ENCODE measurements around the gene NTPCR.
A peak's percentile ranks its signal among the peaks of the same experiment; 100 is the strongest.

The NTPCR gene

GRCh38 chr1:232950197-232951176 lies at the start of gene NTPCR:
NTPCR (plus strand) TSS chr1:232950611; CDS start chr1:232950711, 100 bp downstream.
- POLR2A ChIA-PET: interaction anchor here (0.7 to 2.0 kb wide), 8 partner anchors 22 to 321 kb away, joined by 3 to 9 read pairs (median 4); partner anchors contain the start of gene SIPA1L2
- CTCF ChIA-PET: interaction anchor here (0.8 to 1.6 kb wide), 4 partner anchors 74 to 320 kb away, joined by 3 to 7 read pairs (median 4); no protein-coding TSS in a partner anchor
- Histone ChIP-seq H3K9me3 (ENCODE audit: control insufficient read depth, insufficient read depth, low read depth, low read length) (no peaks in the 10 kb centered on the region), H3K4me1 (ENCODE audit: control insufficient read depth, insufficient read depth, low read length) (peaks cover 17% of the 10 kb centered on the region), H3K4me3 (ENCODE audit: low read depth, low read length) (peak within 1 kb of the TSS; percentile 91), H3K36me3 (ENCODE audit: control insufficient read depth in 2 of 2, insufficient read depth in 1 of 2, low read length in 2 of 2) (peaks cover 0 to 3% of the 10 kb centered on the region in 2 experiments; a peak in 2 of 3 replicates), H3K27ac (ENCODE audit: extremely low read depth, low read depth, low read length) (peak within 1 kb of the TSS; percentile 78)
- TF ChIP-seq PATZ1 (tag by site-specific recombination; IDR thresholded peaks at IDR 0.05) (peak; percentile 85), ZFP69B (tag by site-specific recombination; IDR thresholded peaks at IDR 0.05) (no peak), ZNF354C (tag by site-specific recombination; IDR thresholded peaks at IDR 0.05; ENCODE audit: borderline replicate concordance, low read depth) (no peak), REST (tag by site-specific recombination; IDR thresholded peaks at IDR 0.05) (no peak), OSR2 (tag by site-specific recombination; IDR thresholded peaks at IDR 0.05) (peak; percentile 50), ZBTB7A (tag by site-specific recombination; IDR thresholded peaks at IDR 0.05; ENCODE audit: low read depth) (peak; percentile 90), ZNF626 (tag by site-specific recombination; IDR thresholded peaks at IDR 0.05) (no peak), ZNF76 (tag by site-specific recombination; IDR thresholded peaks at IDR 0.05; ENCODE audit: borderline replicate concordance, low read depth) (no peak; the same call in 1 of the 2 replicates), ZSCAN23 (tag by site-specific recombination; IDR thresholded peaks at IDR 0.05) (0 out of 2 replicates have a peak, but pooled peaks have one; percentile 16), ZNF350 (tag by site-specific recombination; IDR thresholded peaks at IDR 0.05) (no peak), ZNF211 (tag by site-specific recombination; IDR thresholded peaks at IDR 0.05; ENCODE audit: low read depth) (no peak), ZNF26 (tag by site-specific recombination; IDR thresholded peaks at IDR 0.05) (no peak), ZNF362 (tag by site-specific recombination; IDR thresholded peaks at IDR 0.05) (no peak), ZNF596 (tag by site-specific recombination; IDR thresholded peaks at IDR 0.05) (peak; percentile 39), ZNF423 (tag by site-specific recombination; IDR thresholded peaks at IDR 0.05) (no peak), ZBTB17 (tag by site-specific recombination; IDR thresholded peaks at IDR 0.05) (0 out of 2 replicates have a peak, but pooled peaks have one; percentile 4), SP7 (tag by site-specific recombination; IDR thresholded peaks at IDR 0.05) (peak; percentile 70), ZNF600 (tag by site-specific recombination; IDR thresholded peaks at IDR 0.05) (peak; percentile 85), ZFP41 (tag by site-specific recombination; IDR thresholded peaks at IDR 0.05; ENCODE audit: borderline replicate concordance) (no peak), MEIS1 (CRISPR knock-in tag; IDR thresholded peaks at IDR 0.05; ENCODE audit: borderline replicate concordance) (no peak), ZNF514 (tag by site-specific recombination; IDR thresholded peaks at IDR 0.05) (no peak), ZNF2 (tag by site-specific recombination; IDR thresholded peaks at IDR 0.05) (no peak; the same call in 1 of the 2 replicates), ZNF561 (tag by site-specific recombination; IDR thresholded peaks at IDR 0.05; ENCODE audit: borderline replicate concordance) (peak; percentile 13), ZNF391 (tag by site-specific recombination; IDR thresholded peaks at IDR 0.05; ENCODE audit: borderline replicate concordance, low read depth) (no peak), ZBTB10 (tag by site-specific recombination; IDR thresholded peaks at IDR 0.05) (peak; percentile 50)

Data from HEK293 (cell line).